Neural cell (in vitro differentiated cells): ENCODE measurements around the gene CTTNBP2NL. TPM values are rescaled to one million over a fixed set of nuclear protein-coding genes. Genes with fewer than 3 reads are reported as not detected.

ENCODE experiments used
- H2AFZ ChIP-seq: fragments of 200-600, 300-800 bp; sonication (generic), shearing (Covaris generic); 2 replicates; pipeline ENCODE4 v1.6.0; 2014; ENCODE audit warnings: low read depth, mild to moderate bottlenecking, antibody characterized with exemption, low read length, moderate library complexity
- H3F3A ChIP-seq: fragments of 200-600 bp; shearing (Covaris generic); 2 replicates; pipeline ENCODE4 v1.6.1; 2016; ENCODE audit warnings: mild to moderate bottlenecking, moderate library complexity, mixed read lengths, antibody characterized with exemption, low read length; ENCODE audit not compliant: insufficient read depth, poor library complexity, severe bottlenecking
- H3K27ac ChIP-seq: fragments of 200-600, 300-800 bp; sonication (generic), shearing (Covaris generic); 2 replicates; pipeline ENCODE4 v1.5.1; 2014; ENCODE audit warnings: mild to moderate bottlenecking, low read length, moderate library complexity
- H3K27me3 ChIP-seq: fragments of 300-800, 200-600 bp; sonication (generic), shearing (Covaris generic); 2 replicates; pipeline ENCODE4 v1.6.0; 2014; ENCODE audit warnings: mild to moderate bottlenecking, low read depth, low read length, moderate library complexity; ENCODE audit not compliant: insufficient read depth
- H3K36me3 ChIP-seq: fragments of 300-800, 200-600 bp; sonication (generic), shearing (Covaris generic); 2 replicates; pipeline ENCODE4 v1.5.1; 2014; ENCODE audit warnings: mild to moderate bottlenecking, antibody characterized with exemption, low read length, moderate library complexity; ENCODE audit not compliant: insufficient read depth
- H3K4me2 ChIP-seq: fragments of 300-800, 200-600 bp; sonication (generic), shearing (Covaris generic); 2 replicates; pipeline ENCODE4 v1.6.0; 2014; ENCODE audit warnings: mild to moderate bottlenecking, low read length
- H3K4me3 ChIP-seq: fragments of 300-800, 200-600 bp; sonication (generic), shearing (Covaris generic); 2 replicates; pipeline ENCODE4 v1.5.1; 2014; ENCODE audit warnings: mild to moderate bottlenecking, low read length, moderate library complexity
- H3K79me2 ChIP-seq: fragments of 200-600 bp; shearing (Covaris generic); replicated peaks from 2 replicates; pipeline ENCODE4 v1.6.0; 2014; ENCODE audit warnings: mild to moderate bottlenecking, low read length, moderate library complexity; ENCODE audit not compliant: insufficient read depth
- H3K9ac ChIP-seq: fragments of 300-800, 200-600 bp; sonication (generic), shearing (Covaris generic); 2 replicates; pipeline ENCODE4 v1.6.1; 2016; ENCODE audit warnings: mild to moderate bottlenecking, low read length, mixed read lengths
- H3K9me2 ChIP-seq: fragments of 200-600 bp; shearing (Covaris generic); 2 replicates; pipeline ENCODE4 v1.6.1; 2016; ENCODE audit warnings: mild to moderate bottlenecking, low read length, mixed read lengths; ENCODE audit not compliant: insufficient read depth
- H3K9me3 ChIP-seq: fragments of 200-600, 300-800 bp; sonication (generic), shearing (Covaris generic); 2 replicates; pipeline ENCODE4 v1.6.1; 2016; ENCODE audit warnings: mild to moderate bottlenecking, mixed run types, low read length, moderate library complexity, mixed read lengths
- H4K20me1 ChIP-seq: fragments of 200-600 bp; shearing (Covaris generic); 2 replicates; pipeline ENCODE4 v1.6.1; 2016; ENCODE audit warnings: mild to moderate bottlenecking, mixed run types; ENCODE audit not compliant: insufficient read depth
- EP300 ChIP-seq: fragments of 450-650 bp; conservative IDR thresholded peaks from 2 replicates; pipeline ENCODE4 v1.6.1; 2014; ENCODE audit warnings: antibody characterized with exemption, mild to moderate bottlenecking, moderate library complexity; ENCODE audit not compliant: poor library complexity, severe bottlenecking
- EZH2 ChIP-seq: fragments of 200-600, 300-800 bp; shearing (Covaris generic), sonication (generic); IDR thresholded peaks from 2 replicates; pipeline ENCODE4 v1.6.1; 2014; ENCODE audit warnings: antibody characterized with exemption, low read length, borderline replicate concordance, mild to moderate bottlenecking; ENCODE audit not compliant: insufficient read depth, poor library complexity, severe bottlenecking
- MXI1 ChIP-seq: fragments of 450-650 bp; conservative IDR thresholded peaks from 2 replicates; pipeline ENCODE4 v1.6.1; 2014; ENCODE audit warnings: antibody characterized with exemption, mild to moderate bottlenecking; ENCODE audit not compliant: poor library complexity, severe bottlenecking
- POLR2AphosphoS5 ChIP-seq: IDR thresholded peaks from 2 replicates; pipeline ENCODE4 v1.6.1; 2012
- RAD21 ChIP-seq: fragments of 450-650 bp; conservative IDR thresholded peaks from 2 replicates; pipeline ENCODE4 v1.6.1; 2014; ENCODE audit warnings: antibody characterized with exemption, mild to moderate bottlenecking, moderate library complexity
- SMC3 ChIP-seq: fragments of 450-650 bp; conservative IDR thresholded peaks from 2 replicates; pipeline ENCODE4 v1.6.1; 2014; ENCODE audit warnings: antibody characterized with exemption, mild to moderate bottlenecking, moderate library complexity; ENCODE audit not compliant: poor library complexity
- TAF1 ChIP-seq: IDR thresholded peaks from 2 replicates; pipeline ENCODE4 v1.6.1; 2012; ENCODE audit warnings: low read depth
- polyA plus RNA-seq: library from polyadenylated mRNA; depleted of rRNA; stranded (reverse); fragments of >200 nt; gene quantifications from 2 replicates; pipeline ENCODE4 v1.2.3, GENCODE V29; 2014
- TF ChIP-seq, protein P1 (sequence below): fragments of 450-650 bp; IDR thresholded peaks from 2 replicates; pipeline ENCODE4 v1.5.1; 2014; ENCODE audit warnings: antibody characterized with exemption, mild to moderate bottlenecking, moderate library complexity; ENCODE audit not compliant: poor library complexity, severe bottlenecking
- TF ChIP-seq, protein P2 (sequence below): IDR thresholded peaks from 2 replicates; pipeline ENCODE4 v1.6.1; 2012; ENCODE audit warnings: borderline replicate concordance

The CTTNBP2NL gene
- polyA plus RNA-seq, 1 donor from 2014 or later, result 11.8 TPM

- Histone ChIP-seq H4K20me1 (peaks cover 4% of the 10 kb centered on the region), H3K4me3 (no peak overlapping the region), H3K27me3 (no peaks in the 10 kb centered on the region), H3K4me2 (no peak overlapping the region), H3K79me2 (peaks cover 92% of the 10 kb centered on the region), H3K9ac (no peak overlapping the region), H3K9me2 (no peaks in the 10 kb centered on the region), H3K9me3 (no peaks in the 10 kb centered on the region), H3K36me3 (no peaks in the 10 kb centered on the region), H3F3A (no peaks in the 10 kb centered on the region), H2AFZ (no peak overlapping the region), H3K27ac (no peak overlapping the region)
- TF ChIP-seq TAF1 (no peak), POLR2AphosphoS5 (no peak), EZH2 (no peak), EP300 (no peak)
- TF ChIP-seq, protein P1, sequence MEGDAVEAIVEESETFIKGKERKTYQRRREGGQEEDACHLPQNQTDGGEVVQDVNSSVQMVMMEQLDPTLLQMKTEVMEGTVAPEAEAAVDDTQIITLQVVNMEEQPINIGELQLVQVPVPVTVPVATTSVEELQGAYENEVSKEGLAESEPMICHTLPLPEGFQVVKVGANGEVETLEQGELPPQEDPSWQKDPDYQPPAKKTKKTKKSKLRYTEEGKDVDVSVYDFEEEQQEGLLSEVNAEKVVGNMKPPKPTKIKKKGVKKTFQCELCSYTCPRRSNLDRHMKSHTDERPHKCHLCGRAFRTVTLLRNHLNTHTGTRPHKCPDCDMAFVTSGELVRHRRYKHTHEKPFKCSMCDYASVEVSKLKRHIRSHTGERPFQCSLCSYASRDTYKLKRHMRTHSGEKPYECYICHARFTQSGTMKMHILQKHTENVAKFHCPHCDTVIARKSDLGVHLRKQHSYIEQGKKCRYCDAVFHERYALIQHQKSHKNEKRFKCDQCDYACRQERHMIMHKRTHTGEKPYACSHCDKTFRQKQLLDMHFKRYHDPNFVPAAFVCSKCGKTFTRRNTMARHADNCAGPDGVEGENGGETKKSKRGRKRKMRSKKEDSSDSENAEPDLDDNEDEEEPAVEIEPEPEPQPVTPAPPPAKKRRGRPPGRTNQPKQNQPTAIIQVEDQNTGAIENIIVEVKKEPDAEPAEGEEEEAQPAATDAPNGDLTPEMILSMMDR, result no peak
- TF ChIP-seq, protein P2, sequence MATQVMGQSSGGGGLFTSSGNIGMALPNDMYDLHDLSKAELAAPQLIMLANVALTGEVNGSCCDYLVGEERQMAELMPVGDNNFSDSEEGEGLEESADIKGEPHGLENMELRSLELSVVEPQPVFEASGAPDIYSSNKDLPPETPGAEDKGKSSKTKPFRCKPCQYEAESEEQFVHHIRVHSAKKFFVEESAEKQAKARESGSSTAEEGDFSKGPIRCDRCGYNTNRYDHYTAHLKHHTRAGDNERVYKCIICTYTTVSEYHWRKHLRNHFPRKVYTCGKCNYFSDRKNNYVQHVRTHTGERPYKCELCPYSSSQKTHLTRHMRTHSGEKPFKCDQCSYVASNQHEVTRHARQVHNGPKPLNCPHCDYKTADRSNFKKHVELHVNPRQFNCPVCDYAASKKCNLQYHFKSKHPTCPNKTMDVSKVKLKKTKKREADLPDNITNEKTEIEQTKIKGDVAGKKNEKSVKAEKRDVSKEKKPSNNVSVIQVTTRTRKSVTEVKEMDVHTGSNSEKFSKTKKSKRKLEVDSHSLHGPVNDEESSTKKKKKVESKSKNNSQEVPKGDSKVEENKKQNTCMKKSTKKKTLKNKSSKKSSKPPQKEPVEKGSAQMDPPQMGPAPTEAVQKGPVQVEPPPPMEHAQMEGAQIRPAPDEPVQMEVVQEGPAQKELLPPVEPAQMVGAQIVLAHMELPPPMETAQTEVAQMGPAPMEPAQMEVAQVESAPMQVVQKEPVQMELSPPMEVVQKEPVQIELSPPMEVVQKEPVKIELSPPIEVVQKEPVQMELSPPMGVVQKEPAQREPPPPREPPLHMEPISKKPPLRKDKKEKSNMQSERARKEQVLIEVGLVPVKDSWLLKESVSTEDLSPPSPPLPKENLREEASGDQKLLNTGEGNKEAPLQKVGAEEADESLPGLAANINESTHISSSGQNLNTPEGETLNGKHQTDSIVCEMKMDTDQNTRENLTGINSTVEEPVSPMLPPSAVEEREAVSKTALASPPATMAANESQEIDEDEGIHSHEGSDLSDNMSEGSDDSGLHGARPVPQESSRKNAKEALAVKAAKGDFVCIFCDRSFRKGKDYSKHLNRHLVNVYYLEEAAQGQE, result no peak
Measured at GRCh38 chr1:112402682-112403643, 6.9 kb downstream of the CTTNBP2NL start.

- peaks cover 88% of the 10 kb centered on the region for H3K79me2 ChIP-seq
- no peaks in the 10 kb centered on the region for H3K9me3 ChIP-seq
- no peaks in the 10 kb centered on the region for H3K9me2 ChIP-seq
- H3K9ac ChIP-seq, result no peak overlapping the region
- peaks cover 4% of the 10 kb centered on the region for H4K20me1 ChIP-seq
- H3K27ac ChIP-seq, result no peak overlapping the region
- H3K4me2 ChIP-seq, result no peak overlapping the region
- no peaks in the 10 kb centered on the region for H3K36me3 ChIP-seq
- H2AFZ ChIP-seq, result no peak overlapping the region
- H3K4me3 ChIP-seq, result no peak overlapping the region
- TF ChIP-seq TAF1 (no peak), SMC3 (no peak), MXI1 (no peak), EZH2 (no peak), POLR2AphosphoS5 (no peak), EP300 (no peak), RAD21 (no peak)
- TF ChIP-seq, protein P2, result no peak
- TF ChIP-seq, protein P1, result no peak
- no peaks in the 10 kb centered on the region for H3K27me3 ChIP-seq
- H3F3A ChIP-seq, result no peaks in the 10 kb centered on the region
Measured at GRCh38 chr1:112406771-112407170, 10.8 kb downstream of the CTTNBP2NL start.
